Activated naive CD4-positive, alpha-beta T cell treated with Interleukin-2 at 50 U/mL for 16 hours (primary cell): Measurements from ENCODE around the gene ITGA11.
A peak's percentile ranks its signal among the peaks of the same experiment; 100 is the strongest.

ENCODE experiments used
- DNase-seq: peaks from one replicate; pipeline ENCODE4 v3.0.0-alpha.2; 2020

Gene ITGA11

DNA sequence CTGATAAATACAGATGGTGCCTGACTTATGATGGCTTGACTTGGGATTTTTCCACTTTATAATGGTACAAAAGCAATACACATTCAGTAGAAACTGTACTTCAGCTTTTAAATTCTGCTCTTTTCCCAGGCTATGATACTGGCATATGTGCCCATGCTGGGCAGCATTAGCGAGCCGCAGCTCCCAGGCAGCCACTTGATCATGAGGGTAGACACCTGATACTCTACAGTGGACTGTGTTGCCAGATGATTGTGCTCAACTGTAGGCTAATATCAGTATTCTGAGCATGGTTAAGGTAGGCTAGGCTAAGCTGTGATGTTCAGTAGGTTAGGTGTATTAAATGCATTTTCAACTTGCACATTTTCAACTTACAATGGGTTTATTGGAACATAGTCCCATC is 172.1 kb downstream of the ITGA11 start:
- DNase-seq, result no peak

DNA sequence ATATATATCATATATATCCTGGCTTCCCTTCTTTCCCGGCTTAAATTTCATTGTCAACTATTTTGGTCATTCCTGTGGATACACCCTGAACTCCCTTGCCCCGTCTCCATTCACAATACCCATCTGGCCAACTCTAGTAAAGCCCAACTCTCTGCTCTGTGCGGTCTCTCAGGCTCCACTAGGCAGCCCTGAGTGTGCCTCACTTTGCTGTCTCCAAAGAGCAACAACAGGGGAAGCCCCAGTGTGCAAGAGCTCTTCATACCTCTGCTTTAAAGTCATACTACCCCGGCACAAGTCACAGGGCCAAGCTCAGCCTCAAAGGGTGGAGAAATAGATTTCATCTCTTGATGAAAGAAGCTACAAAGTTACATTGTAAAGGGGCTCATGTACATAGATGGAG is 173.3 kb downstream of the ITGA11 start:
- DNase-seq, result no peak

DNA sequence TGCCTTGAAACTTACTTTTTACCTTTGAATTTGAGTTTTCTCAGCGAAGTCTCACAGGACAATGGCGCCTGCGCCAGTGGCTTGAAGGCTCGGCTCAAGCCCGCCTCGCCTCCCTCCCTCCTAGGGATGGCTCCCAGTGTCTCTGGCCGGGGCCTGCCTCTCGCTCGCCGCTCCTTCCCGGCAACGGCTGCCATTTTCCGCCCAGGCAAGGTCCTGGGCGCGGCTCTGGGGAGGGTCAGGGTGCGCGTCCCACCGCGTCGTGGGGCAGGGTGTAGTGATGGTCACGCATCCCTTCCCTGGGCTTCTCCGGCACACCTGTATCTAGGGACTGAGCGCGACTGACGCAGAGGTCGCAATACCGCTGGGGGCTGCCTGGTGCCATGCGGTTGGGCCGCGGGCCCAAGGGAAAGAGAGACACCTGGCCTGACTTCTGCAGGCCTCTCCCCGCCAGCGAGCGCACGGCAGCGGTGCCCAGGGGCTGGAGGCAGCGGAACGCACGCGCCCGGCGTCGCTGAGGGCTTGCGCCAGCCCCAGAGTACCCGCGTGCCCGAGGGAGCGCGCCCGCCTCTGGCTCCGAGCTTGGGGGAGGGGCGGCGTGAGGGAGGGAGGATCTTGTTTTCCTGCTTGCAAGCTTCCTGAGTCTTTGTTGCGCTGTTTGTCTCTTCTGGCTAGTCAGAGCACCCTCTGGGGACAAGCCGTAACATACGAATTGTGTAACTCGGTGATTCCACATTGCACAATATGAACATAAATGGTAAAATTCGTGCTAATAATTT is 175.1 kb downstream of the ITGA11 start:
- peak; percentile 63 for DNase-seq

DNA sequence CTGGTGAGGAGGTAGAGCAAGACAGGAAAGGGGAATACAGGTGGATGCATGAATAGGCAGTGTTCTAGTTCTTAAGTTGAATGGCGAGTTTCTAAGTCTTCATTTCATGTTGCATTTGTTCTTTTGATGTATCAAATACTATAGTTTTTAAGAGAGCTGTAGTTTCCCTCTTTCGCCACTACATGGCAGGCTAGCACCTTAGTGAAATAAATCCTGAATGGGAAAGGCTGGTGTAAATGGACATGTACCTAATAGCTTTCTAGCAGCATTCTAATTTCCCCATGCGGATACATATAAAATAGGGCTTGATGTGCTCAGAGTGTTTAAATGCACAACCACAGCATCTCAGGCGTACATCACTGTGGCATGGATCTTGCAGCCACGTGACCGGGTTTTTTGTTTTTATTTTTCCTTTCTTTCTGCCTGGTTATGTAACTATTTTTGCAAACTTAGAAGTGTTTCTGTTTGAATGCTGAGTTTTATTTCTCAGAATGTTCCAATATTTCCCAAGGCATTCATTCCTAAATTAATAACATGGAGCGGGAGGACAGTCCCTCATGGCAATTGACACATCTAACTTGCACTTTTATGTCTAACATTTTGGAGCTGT is 178.9 kb downstream of the ITGA11 start:
- DNase-seq, result no peak

DNA sequence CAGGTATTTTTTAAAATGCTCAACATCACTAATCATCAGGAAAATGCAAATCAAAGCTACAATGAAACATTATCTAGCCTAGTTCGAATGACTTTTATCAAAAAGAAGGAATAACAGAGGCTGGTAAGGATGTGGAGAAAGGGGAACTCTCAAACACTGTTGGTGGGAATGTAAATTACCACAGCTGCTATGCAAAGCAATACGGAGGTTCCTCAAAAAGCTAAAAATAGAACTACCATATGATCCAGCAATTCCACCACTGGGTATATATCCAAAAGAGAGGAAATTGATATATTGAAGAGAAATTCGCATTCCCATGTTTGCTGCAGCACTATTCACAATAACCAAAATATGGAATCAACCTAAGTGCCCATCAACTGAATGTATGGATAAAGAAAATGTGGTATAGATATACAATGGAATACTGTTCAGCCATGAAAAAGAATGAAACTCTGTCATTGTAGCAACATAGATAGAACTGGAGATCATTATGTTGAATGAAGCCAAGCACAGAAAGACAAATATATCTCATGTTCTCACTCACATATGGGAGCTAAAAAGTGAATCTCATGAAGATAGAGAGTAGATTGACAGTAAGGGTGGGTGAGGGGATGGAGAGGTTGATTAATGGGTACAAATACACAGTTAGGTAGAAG is 182.8 kb downstream of the ITGA11 start:
- DNase-seq, result no peak
